HEK293 (cell line): ENCODE measurements around the gene AATK.

Source experiments
- CTCF ChIA-PET: fragments of 350-600 bp; formaldehyde crosslinking; extraction: SDS; loops from one replicate; lab custom pipeline; 2021; ENCODE audit warnings: antibody characterized with exemption; lab: Yijun Ruan, JAX
- POLR2A ChIA-PET: fragments of 300-600 bp; formaldehyde crosslinking; extraction: SDS; loops from one replicate; lab custom pipeline; 2020; ENCODE audit warnings: antibody characterized with exemption, inconsistent platforms; lab: Yijun Ruan, JAX
- H3K27ac ChIP-seq: fragments of 200-500 bp; sonication (Bioruptor generic); 2 replicates; pipeline ENCODE4 v1.5.1; 2014; ENCODE audit warnings: low read depth, low read length, control low read depth, inconsistent platforms; ENCODE audit errors: extremely low read depth
- H3K36me3 ChIP-seq, 2 experiments: fragments of 200-500 bp in 1 of 2; sonication (Bioruptor generic) in 1 of 2; 1 replicate in 1 of 2; 2 replicates in 1 of 2; pipeline ENCODE4 v1.5.1; 2014 to 2017; ENCODE audit warnings: inconsistent platforms in 2 of 2, low read length in 2 of 2; ENCODE audit not compliant: control insufficient read depth in 2 of 2, insufficient read depth in 1 of 2
- H3K4me1 ChIP-seq: fragments of 200-500 bp; sonication (Bioruptor generic); 2 replicates; pipeline ENCODE4 v1.5.1; 2014; ENCODE audit warnings: mild to moderate bottlenecking, low read length, inconsistent platforms; ENCODE audit not compliant: control insufficient read depth, insufficient read depth
- H3K4me3 ChIP-seq: 2 replicates; pipeline ENCODE4 v1.5.1; 2011; ENCODE audit warnings: low read depth, mild to moderate bottlenecking, control low read depth, low read length, moderate library complexity
- H3K9me3 ChIP-seq: fragments of 200-500 bp; sonication (Bioruptor generic); 2 replicates; pipeline ENCODE4 v1.5.1; 2014; ENCODE audit warnings: low read depth, low read length, inconsistent platforms; ENCODE audit not compliant: control insufficient read depth, insufficient read depth
- BCL11B ChIP-seq: fragments of 450-650 bp; formaldehyde crosslinking; IDR thresholded peaks from 2 replicates; pipeline ENCODE4 v1.5.1; 2016; ENCODE audit warnings: low read depth, missing biosample characterization, missing genetic modification characterization
- ELK4 ChIP-seq: IDR thresholded peaks from 2 replicates; pipeline ENCODE4 v1.6.1; 2011; ENCODE audit warnings: mild to moderate bottlenecking, low read depth, low read length, borderline replicate concordance
- GLI2 ChIP-seq: fragments of 450-650 bp; formaldehyde crosslinking; IDR thresholded peaks from 2 replicates; pipeline ENCODE4; 2017; ENCODE audit warnings: missing biosample characterization, missing genetic modification characterization, low read depth, borderline replicate concordance
- KLF16 ChIP-seq: fragments of 450-650 bp; formaldehyde crosslinking; IDR thresholded peaks from 2 replicates; pipeline ENCODE4 v1.5.1; 2017; ENCODE audit warnings: missing biosample characterization, missing genetic modification characterization
- KLF9 ChIP-seq: fragments of 450-650 bp; formaldehyde crosslinking; IDR thresholded peaks from 2 replicates; pipeline ENCODE4 v1.5.1; 2016; ENCODE audit warnings: missing biosample characterization, missing genetic modification characterization, low read depth
- MZF1 ChIP-seq: fragments of 450-650 bp; formaldehyde crosslinking; IDR thresholded peaks from 2 replicates; pipeline ENCODE4 v1.5.1; 2017; ENCODE audit warnings: missing biosample characterization, missing genetic modification characterization, borderline replicate concordance
- PBX3 ChIP-seq: sonication (generic); formaldehyde crosslinking; IDR thresholded peaks from 2 replicates; pipeline ENCODE4 v1.8.1; 2022; ENCODE audit warnings: mild to moderate bottlenecking, moderate library complexity, missing genetic modification reagents
- WT1 ChIP-seq: fragments of 450-650 bp; formaldehyde crosslinking; IDR thresholded peaks from 2 replicates; pipeline ENCODE4 v1.5.1; 2016; ENCODE audit warnings: missing biosample characterization, missing genetic modification characterization
- ZBTB20 ChIP-seq: fragments of 450-650 bp; formaldehyde crosslinking; IDR thresholded peaks from 2 replicates; pipeline ENCODE4 v1.5.1; 2016; ENCODE audit warnings: missing biosample characterization, missing genetic modification characterization
- ZBTB21 ChIP-seq: fragments of 450-650 bp; formaldehyde crosslinking; IDR thresholded peaks from 2 replicates; pipeline ENCODE4 v1.5.1; 2017; ENCODE audit warnings: missing biosample characterization, missing genetic modification characterization
- ZNF16 ChIP-seq: fragments of 450-650 bp; formaldehyde crosslinking; IDR thresholded peaks from 2 replicates; pipeline ENCODE4 v1.5.1; 2016; ENCODE audit warnings: low read depth, missing biosample characterization, missing genetic modification characterization
- ZNF18 ChIP-seq: fragments of 450-650 bp; formaldehyde crosslinking; IDR thresholded peaks from 2 replicates; pipeline ENCODE4 v1.5.1; 2016; ENCODE audit warnings: missing biosample characterization, missing genetic modification characterization
- ZNF202 ChIP-seq: fragments of 450-650 bp; formaldehyde crosslinking; IDR thresholded peaks from 2 replicates; pipeline ENCODE4 v1.5.1; 2016; ENCODE audit warnings: missing biosample characterization, missing genetic modification characterization, borderline replicate concordance
- ZNF23 ChIP-seq: fragments of 450-650 bp; formaldehyde crosslinking; IDR thresholded peaks from 2 replicates; pipeline ENCODE4 v1.5.1; 2016; ENCODE audit warnings: missing biosample characterization, missing genetic modification characterization, borderline replicate concordance
- ZNF280C ChIP-seq: fragments of 450-650 bp; formaldehyde crosslinking; IDR thresholded peaks from 2 replicates; pipeline ENCODE4 v1.5.1; 2016; ENCODE audit warnings: missing biosample characterization, missing genetic modification characterization
- ZNF423 ChIP-seq: fragments of 450-650 bp; formaldehyde crosslinking; IDR thresholded peaks from 2 replicates; pipeline ENCODE4 v1.5.1; 2016; ENCODE audit warnings: missing biosample characterization, missing genetic modification characterization
- ZNF433 ChIP-seq: fragments of 450-650 bp; formaldehyde crosslinking; IDR thresholded peaks from 2 replicates; pipeline ENCODE4 v1.5.1; 2016; ENCODE audit warnings: missing biosample characterization, missing genetic modification characterization, low read depth
- ZNF48 ChIP-seq: fragments of 450-650 bp; formaldehyde crosslinking; IDR thresholded peaks from 2 replicates; pipeline ENCODE4 v1.5.1; 2016; ENCODE audit warnings: missing biosample characterization, missing genetic modification characterization
- ZNF514 ChIP-seq: fragments of 450-650 bp; formaldehyde crosslinking; IDR thresholded peaks from 2 replicates; pipeline ENCODE4 v1.5.1; 2016; ENCODE audit warnings: missing biosample characterization, missing genetic modification characterization
- ZNF518A ChIP-seq: fragments of 450-650 bp; formaldehyde crosslinking; conservative IDR thresholded peaks from 2 replicates; pipeline ENCODE4 v1.5.1; 2016; ENCODE audit warnings: low read depth, missing biosample characterization, missing genetic modification characterization
- ZNF560 ChIP-seq: fragments of 450-650 bp; formaldehyde crosslinking; IDR thresholded peaks from 2 replicates; pipeline ENCODE4 v1.5.1; 2017; ENCODE audit warnings: missing biosample characterization, missing genetic modification characterization, borderline replicate concordance
- ZNF621 ChIP-seq: fragments of 450-650 bp; formaldehyde crosslinking; IDR thresholded peaks from 2 replicates; pipeline ENCODE4 v1.5.1; 2017; ENCODE audit warnings: missing biosample characterization, missing genetic modification characterization
- ZNF658 ChIP-seq: fragments of 450-650 bp; formaldehyde crosslinking; IDR thresholded peaks from 2 replicates; pipeline ENCODE4; 2016; ENCODE audit warnings: missing biosample characterization, missing genetic modification characterization
- ZNF704 ChIP-seq: fragments of 450-650 bp; formaldehyde crosslinking; IDR thresholded peaks from 2 replicates; pipeline ENCODE4 v1.5.1; 2016; ENCODE audit warnings: missing biosample characterization, missing genetic modification characterization

Gene AATK

GRCh38 chr17:81209141-81209540 is 43.1 kb upstream of the AATK start:
- H3K4me1 ChIP-seq: no peaks in the 10 kb centered on the region
- no peak overlapping the region for H3K27ac ChIP-seq
- CTCF ChIA-PET: no interaction called here
- H3K9me3 ChIP-seq: no peaks in the 10 kb centered on the region
- POLR2A ChIA-PET: interaction anchor here (0.6 kb wide), 1 partner anchor 320 kb away, joined by 3 read pairs; no protein-coding TSS in a partner anchor
- H3K4me3 ChIP-seq: no peak overlapping the region
- peaks cover 17 to 43% of the 10 kb centered on the region in 2 experiments; a peak in 2 of 3 replicates for H3K36me3 ChIP-seq
- no peak for TF ChIP-seq ZNF518A (tag by site-specific recombination)
- TF ChIP-seq MZF1 (tag by site-specific recombination): no peak
- TF ChIP-seq ZBTB21: no peak
- no peak for TF ChIP-seq ZNF48
- no peak for TF ChIP-seq ZNF202 (tag by site-specific recombination)
- TF ChIP-seq ZBTB20 (tag by site-specific recombination): no peak
- no peak for TF ChIP-seq GLI2 (tag by site-specific recombination)
- no peak for TF ChIP-seq ZNF658 (tag by site-specific recombination)
- TF ChIP-seq ZNF704 (tag by site-specific recombination): no peak
- TF ChIP-seq BCL11B (tag by site-specific recombination): no peak
- no peak for TF ChIP-seq ZNF433 (tag by site-specific recombination)

- CTCF ChIA-PET: no interaction called here
- Histone ChIP-seq H3K9me3 (no peaks in the 10 kb centered on the region), H3K36me3 (peaks cover 17 to 47% of the 10 kb centered on the region in 2 experiments; a peak in 2 of 3 replicates), H3K4me1 (no peaks in the 10 kb centered on the region), H3K4me3 (no peak overlapping the region), H3K27ac (no peak overlapping the region)
- POLR2A ChIA-PET: interaction anchor here (0.6 kb wide), 1 partner anchor 319 kb away, joined by 3 read pairs; no protein-coding TSS in a partner anchor
- TF ChIP-seq ZNF514 (tag by site-specific recombination) (no peak), ZNF23 (tag by site-specific recombination) (no peak), ZNF280C (tag by site-specific recombination) (no peak), PBX3 (CRISPR knock-in tag) (no peak), ZNF560 (tag by site-specific recombination) (no peak), KLF9 (tag by site-specific recombination) (no peak), ELK4 (no peak), KLF16 (tag by site-specific recombination) (no peak), ZNF16 (tag by site-specific recombination) (no peak), ZNF423 (tag by site-specific recombination) (no peak), ZNF621 (no peak), ZNF18 (no peak), WT1 (no peak)
Observed at GRCh38 chr17:81208651-81209050, 42.6 kb upstream of the AATK start.
